Cerebellar cortex (tissue), 1 donor: ENCODE measurements around the gene DEAF1.

Experiments
- DNase-seq: peaks from one replicate; pipeline ENCODE4 v3.0.0-alpha.2; 2015; ENCODE audit warnings: low spot score

DEAF1 gene

GRCh38 chr11:643366-643765 is 51.7 kb downstream of the DEAF1 start:
- no peak for DNase-seq

- no peak for DNase-seq
Observed at GRCh38 chr11:641806-642370, 53.1 kb downstream of the DEAF1 start.

- no peak for DNase-seq
Observed at GRCh38 chr11:640021-640706, 54.9 kb downstream of the DEAF1 start.

DNA sequence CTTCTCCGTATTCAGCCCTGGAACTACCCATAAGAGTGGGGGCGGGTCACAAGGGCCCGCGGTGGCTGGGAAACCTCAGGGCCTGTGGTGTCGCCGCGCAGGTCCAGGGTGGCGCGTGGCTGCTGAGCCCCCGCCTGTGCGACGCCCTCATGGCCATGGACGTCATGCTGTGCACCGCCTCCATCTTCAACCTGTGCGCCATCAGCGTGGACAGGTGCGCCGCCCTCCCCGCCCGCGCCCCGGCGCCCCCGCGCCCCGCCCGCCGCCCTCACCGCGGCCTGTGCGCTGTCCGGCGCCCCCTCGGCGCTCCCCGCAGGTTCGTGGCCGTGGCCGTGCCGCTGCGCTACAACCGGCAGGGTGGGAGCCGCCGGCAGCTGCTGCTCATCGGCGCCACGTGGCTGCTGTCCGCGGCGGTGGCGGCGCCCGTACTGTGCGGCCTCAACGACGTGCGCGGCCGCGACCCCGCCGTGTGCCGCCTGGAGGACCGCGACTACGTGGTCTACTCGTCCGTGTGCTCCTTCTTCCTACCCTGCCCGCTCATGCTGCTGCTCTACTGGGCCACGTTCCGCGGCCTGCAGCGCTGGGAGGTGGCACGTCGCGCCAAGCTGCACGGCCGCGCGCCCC is 55.6 kb downstream of the DEAF1 start:
- DNase-seq = no peak

- no peak for DNase-seq
Observed at GRCh38 chr11:638631-639331, 56.2 kb downstream of the DEAF1 start.

GRCh38 chr11:637593-638521 is 57.2 kb downstream of the DEAF1 start:
- no peak for DNase-seq

DNA sequence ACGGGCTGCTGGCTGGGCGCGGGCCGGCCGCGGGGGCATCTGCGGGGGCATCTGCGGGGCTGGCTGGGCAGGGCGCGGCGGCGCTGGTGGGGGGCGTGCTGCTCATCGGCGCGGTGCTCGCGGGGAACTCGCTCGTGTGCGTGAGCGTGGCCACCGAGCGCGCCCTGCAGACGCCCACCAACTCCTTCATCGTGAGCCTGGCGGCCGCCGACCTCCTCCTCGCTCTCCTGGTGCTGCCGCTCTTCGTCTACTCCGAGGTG is 57.8 kb downstream of the DEAF1 start:
- no peak for DNase-seq

DNA sequence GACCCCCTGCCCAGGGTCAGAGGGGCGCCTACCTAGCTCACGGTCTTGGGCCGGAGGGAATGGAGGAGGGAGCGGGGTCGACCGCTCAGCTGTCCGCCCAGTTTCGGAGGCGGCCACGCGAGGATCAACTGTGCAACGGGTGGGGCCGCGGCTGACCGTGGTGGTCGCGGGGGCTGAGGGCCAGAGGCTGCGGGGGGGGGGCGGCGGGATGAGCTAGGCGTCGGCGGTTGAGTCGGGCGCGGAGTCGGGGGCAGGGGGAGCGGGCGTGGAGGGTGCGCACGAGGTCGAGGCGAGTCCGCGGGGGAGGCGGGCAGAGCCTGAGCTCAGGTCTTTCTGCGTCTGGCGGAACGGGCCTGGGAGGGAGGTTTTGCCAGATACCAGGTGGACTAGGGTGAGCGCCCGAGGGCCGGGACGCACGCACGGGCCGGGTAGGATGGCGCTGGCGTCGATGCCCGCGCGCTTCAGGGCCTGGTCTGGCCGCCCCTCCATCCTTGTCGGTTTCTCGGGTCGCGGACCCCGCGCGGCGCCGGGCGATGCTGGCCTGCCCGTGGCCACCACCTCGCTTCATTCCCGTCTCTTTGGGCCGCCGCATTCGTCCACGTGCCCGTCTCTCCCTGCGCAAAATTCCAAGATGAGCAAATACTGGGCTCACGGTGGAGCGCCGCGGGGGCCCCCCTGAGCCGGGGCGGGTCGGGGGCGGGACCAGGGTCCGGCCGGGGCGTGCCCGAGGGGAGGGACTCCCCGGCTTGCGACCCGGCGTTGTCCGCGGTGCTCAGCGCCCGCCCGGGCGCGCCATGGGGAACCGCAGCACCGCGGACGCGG is 58.3 kb downstream of the DEAF1 start, which contains the start of gene DRD4:
DRD4 (plus strand) TSS at position 759 of the 822 bp plus-strand sequence; CDS start at position 795, 36 bp downstream.
- DNase-seq = no peak

DNA sequence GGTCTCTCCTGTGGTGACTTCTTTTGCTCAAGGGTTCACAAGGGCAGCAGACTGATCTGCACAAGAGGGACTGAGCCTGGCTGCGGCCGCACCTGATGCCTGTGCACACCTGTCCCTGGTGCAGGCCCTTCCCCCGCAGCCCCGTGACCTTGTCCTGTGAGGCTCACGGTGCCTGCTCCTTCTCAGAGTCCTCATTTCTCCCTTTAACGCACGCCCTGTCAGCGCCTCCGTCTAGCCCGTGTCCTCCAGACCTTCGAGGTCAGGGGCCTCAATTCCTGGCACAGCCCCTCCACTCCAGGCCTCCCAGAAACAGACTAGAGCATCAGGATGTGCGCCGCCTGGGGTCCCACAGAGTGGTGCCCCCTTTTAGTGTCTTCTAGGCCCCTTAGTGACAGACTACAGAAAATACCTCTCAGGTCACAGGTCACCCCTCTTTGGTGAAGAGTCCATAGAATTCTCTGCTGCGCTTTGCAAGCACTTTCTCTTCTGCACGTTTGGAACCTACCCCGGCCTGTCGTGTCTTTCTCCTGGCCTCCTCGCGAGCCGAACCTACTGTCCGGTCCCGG is 59.0 kb downstream of the DEAF1 start:
- DNase-seq = no peak

- DNase-seq = no peak
Observed at GRCh38 chr11:630871-631270, 64.2 kb downstream of the DEAF1 start.

DNA sequence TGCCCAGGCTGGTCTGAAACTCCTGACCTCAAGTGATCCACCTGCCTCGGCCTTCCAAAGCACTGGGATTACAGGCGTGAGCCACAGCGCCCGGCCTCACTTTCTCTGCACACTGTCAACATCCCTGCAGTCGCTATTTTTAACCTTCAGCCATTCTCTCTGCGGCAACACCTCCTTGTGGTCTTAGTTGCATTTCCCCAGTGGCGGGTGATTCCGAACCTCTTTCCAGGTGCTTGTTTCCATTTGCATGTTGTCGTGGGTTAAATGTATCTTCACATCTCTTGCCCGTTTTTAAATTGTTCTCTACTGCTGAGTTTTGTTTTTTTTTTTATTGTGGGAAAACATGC is 65.8 kb downstream of the DEAF1 start:
- DNase-seq = peak; percentile 55

GRCh38 chr11:628056-628455 is 67.0 kb downstream of the DEAF1 start:
- no peak for DNase-seq

- DNase-seq = no peak
Observed at GRCh38 chr11:627308-627576, 67.8 kb downstream of the DEAF1 start.

- no peak for DNase-seq
Observed at GRCh38 chr11:626475-627307, 68.3 kb downstream of the DEAF1 start, which contains the start of gene SCT. SCT (minus strand) TSS chr11:627181; CDS start chr11:627143, 38 bp downstream.

DNA sequence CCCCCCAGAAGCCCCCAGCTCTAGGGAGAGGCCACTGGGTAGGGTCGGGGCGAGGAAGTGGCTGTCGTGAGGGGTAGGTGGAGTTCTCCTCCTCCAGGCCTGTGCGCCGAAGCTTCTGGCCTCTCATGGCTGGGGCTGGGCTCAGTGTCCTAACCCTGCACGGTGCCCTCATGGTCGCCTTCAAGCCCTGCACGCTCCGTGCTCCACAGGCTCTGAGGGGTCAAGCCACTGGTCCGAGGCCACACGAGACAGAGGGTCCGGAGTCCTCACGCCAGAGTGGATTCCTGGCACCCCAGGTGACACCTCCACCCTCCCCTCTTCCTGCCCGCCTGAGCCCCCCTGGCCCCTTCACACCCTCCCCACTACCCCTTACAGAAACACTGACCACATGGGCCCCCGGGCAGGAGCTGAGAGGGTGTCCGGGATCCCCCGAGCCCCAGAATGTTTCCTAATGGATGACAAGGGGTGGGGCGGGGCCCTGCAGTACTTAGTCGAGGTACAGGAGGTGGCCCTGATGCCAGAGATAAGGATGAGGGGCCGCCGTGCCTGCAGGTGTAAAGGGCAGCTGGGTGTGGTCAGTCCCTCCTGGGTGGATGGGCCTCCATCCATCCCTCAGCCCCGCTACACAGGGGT is 69.3 kb downstream of the DEAF1 start:
- no peak for DNase-seq

DNA sequence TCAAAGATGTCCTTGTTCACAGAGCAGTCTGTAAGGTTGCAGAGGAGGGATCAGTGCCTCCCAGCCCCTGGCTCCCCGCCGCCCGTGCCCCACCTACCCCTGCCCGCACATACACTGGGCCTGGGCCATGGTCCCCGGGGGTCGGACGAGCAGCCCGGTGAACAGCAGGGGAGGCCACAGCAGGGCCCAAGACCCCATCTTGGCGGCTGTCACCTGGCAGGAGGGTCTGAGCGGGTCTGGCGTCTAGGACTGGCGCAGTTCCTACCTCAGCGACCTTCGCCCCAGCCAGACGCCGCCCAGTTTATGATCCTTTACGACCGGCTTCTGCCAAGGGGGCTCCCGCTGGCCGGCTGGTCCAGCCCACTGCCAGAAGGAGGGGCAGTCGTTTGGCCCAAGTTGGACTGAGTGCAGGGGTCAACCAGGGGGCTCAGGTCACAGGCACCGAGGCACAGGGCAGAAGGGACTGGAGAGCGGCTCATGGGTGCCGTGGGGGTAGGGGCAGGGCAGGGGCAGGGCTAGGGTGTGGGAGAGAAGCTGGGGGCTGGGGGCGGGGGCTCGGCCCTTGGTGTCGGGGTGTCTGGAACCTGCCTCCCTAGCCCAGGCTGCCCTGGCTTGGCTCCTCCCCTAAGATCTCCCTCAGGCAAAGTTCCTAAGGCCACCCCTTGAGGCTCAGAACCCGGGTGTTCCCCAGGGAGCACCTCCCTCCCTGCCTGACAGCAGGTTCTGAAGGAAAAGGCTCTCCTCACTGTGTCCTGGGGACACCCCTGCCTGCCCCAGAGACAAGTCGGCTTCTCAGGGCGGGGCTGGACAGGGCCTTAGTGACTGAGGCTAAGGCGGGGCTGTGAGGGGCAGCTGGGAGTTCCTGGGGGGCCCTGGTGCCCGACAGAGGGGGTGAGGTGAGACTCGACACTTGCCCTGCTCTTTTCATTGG is 70.1 kb downstream of the DEAF1 start, which contains the start of gene CDHR5:
CDHR5 (minus strand) TSS at position 251 of the 931 bp plus-strand sequence; CDS start at position 198, 53 bp downstream.
- no peak for DNase-seq

GRCh38 chr11:623999-624704 is 70.9 kb downstream of the DEAF1 start:
- no peak for DNase-seq
